ENCODE results near the gene NUMB. TPM values are rescaled to one million over a fixed set of nuclear protein-coding genes. Genes with fewer than 3 reads are reported as not detected.

The NUMB gene
- polyA plus RNA-seq, 6 donors from 2014 or later: 52.0 to 87.2 (median 65.7) TPM

GRCh38 chr14:73283608-73284379, 174.6 kb downstream of the NUMB start:
- Mint-ChIP-seq H3K36me3 (peaks cover 31 to 45% of the 10 kb centered on the region in 2 donors), H3K27ac (no peak overlapping the region), H3K4me1 (no peaks in the 10 kb centered on the region), H3K9me3 (no peaks in the 10 kb centered on the region), H3K27me3 (no peaks in the 10 kb centered on the region), H3K4me3 (no peak overlapping the region)
- DNase-seq: no peak
- ATAC-seq (ENCODE audit: low read depth in 2 of 2): no peak

DNA sequence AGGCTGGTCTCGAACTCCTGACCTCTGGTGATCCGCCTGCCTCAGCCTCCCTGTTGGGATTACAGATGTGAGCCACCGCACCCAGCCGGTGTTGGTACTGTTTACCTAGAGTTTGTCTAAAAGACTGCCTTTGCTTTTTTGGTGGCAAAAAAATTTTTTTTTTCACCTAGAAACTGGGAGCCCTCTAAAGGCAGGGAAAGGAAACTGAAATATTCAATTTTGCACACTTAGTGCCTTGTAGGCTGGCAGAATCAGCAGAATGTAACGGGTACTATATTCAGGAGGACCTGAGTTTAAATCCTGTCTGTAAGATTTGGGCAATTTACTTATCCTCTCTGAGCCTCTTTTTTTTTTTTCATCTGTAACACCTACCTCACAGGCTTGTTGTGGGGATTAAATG, 177.4 kb downstream of the NUMB start:
- H3K9me3 Mint-ChIP-seq: no peaks in the 10 kb centered on the region
- H3K36me3 Mint-ChIP-seq: peaks cover 39 to 50% of the 10 kb centered on the region in 2 donors
- H3K4me3 Mint-ChIP-seq: no peak overlapping the region
- H3K27me3 Mint-ChIP-seq: no peaks in the 10 kb centered on the region
- no peak overlapping the region for H3K27ac Mint-ChIP-seq
- no peak for DNase-seq
- no peak for ATAC-seq (ENCODE audit: low read depth in 2 of 2)
- peaks cover 0 to 3% (median 0%) of the 10 kb centered on the region in 3 donors for H3K4me1 Mint-ChIP-seq

DNA sequence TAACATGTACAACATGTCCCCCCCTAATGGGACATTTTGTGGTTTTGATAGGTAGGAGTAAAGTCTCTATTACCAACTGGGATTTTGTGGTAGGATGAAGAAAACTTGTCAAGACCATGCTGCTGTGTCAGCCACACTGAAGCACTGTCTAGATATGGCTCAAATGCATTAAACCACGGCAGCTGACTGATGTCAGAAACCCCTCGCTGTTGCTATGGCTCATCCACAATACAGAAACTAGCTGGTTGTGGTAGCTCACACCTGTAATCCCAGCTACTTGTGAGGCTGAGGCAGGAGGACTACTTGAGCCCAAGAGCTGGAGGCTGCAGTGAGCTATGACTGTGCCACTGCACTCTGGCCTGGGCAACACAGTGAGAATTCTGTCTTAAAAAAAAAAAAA, 181.0 kb downstream of the NUMB start:
- no peak overlapping the region for H3K4me3 Mint-ChIP-seq
- H3K4me1 Mint-ChIP-seq: peaks cover 0 to 10% (median 0%) of the 10 kb centered on the region in 3 donors
- H3K9me3 Mint-ChIP-seq: no peaks in the 10 kb centered on the region
- ATAC-seq (ENCODE audit: low read depth in 2 of 2) (no peak), DNase-seq (no peak)
- H3K27me3 Mint-ChIP-seq: no peaks in the 10 kb centered on the region
- H3K27ac Mint-ChIP-seq: no peak overlapping the region
- H3K36me3 Mint-ChIP-seq: peaks cover 31 to 38% of the 10 kb centered on the region in 2 donors

DNA sequence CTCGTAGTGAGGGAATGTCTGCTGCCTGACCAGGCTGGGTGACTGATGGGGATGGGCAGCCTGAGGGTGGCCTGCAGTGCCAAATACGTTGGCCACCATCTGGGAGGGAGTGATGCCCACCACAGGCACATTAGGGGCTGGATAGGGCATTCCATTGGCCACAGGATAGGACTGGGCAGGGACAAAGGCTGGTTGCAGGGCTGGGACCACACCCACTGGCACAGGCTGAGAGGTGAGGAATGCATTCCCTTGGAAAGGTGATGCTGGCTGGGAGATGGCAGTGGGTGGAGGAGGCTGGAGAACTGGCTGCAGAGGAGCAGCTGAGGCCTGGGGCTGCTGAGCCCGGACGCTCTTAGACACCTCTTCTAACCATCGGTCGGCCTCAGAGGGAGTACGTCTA, 181.5 kb downstream of the NUMB start:
- peaks cover 25 to 32% of the 10 kb centered on the region in 2 donors for H3K36me3 Mint-ChIP-seq
- H3K27ac Mint-ChIP-seq: peak overlapping the region in 2 of 6 donors; percentile 52 to 76
- H3K9me3 Mint-ChIP-seq: no peaks in the 10 kb centered on the region
- H3K27me3 Mint-ChIP-seq: no peaks in the 10 kb centered on the region
- peaks cover 0 to 10% (median 0%) of the 10 kb centered on the region in 3 donors for H3K4me1 Mint-ChIP-seq
- DNase-seq (no peak), ATAC-seq (ENCODE audit: low read depth in 2 of 2) (no peak)
- no peak overlapping the region for H3K4me3 Mint-ChIP-seq

DNA sequence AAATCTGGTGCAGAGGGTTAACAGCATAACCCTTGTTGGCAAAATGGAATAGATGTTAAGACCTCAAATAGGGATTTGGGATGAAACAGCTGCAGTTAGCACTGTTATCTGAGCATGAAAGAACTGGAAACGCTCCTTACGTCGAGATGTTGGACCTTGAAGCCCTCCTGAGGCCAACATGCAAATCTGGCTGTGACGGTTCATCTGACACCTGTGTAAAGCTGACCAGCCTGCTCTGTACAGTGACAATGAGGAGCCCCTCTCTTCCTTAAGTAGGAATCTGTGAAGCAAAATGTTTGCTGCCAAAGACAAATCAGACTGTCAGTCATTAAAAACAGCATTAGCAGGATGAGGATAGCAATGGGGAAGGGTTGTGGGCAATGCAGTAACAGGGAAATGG, 184.5 kb downstream of the NUMB start:
- no peaks in the 10 kb centered on the region for H3K27me3 Mint-ChIP-seq
- DNase-seq: no peak
- H3K36me3 Mint-ChIP-seq: peaks cover 13 to 24% of the 10 kb centered on the region in 2 donors
- no peak for ATAC-seq (ENCODE audit: low read depth in 2 of 2)
- H3K4me3 Mint-ChIP-seq: no peak overlapping the region
- peak overlapping the region in 3 of 6 donors; percentile 36 to 61 (median 36) for H3K27ac Mint-ChIP-seq
- H3K4me1 Mint-ChIP-seq: peaks cover 17 to 25% (median 18%) of the 10 kb centered on the region in 3 donors
- no peaks in the 10 kb centered on the region for H3K9me3 Mint-ChIP-seq

GRCh38 chr14:73272393-73272792, 186.0 kb downstream of the NUMB start:
- Mint-ChIP-seq H3K27me3 (no peaks in the 10 kb centered on the region), H3K4me1 (peaks cover 17 to 25% (median 18%) of the 10 kb centered on the region in 3 donors), H3K36me3 (peaks cover 13 to 25% of the 10 kb centered on the region in 2 donors), H3K4me3 (peak overlapping the region in 1 of 8 donors; percentile 10), H3K9me3 (no peaks in the 10 kb centered on the region), H3K27ac (no peak overlapping the region)
- no peak for ATAC-seq (ENCODE audit: low read depth in 2 of 2)
- no peak for DNase-seq

- Mint-ChIP-seq H3K9me3 (no peaks in the 10 kb centered on the region), H3K27me3 (no peaks in the 10 kb centered on the region), H3K36me3 (peaks cover 0 to 12% of the 10 kb centered on the region in 2 donors), H3K4me1 (peaks cover 17 to 21% (median 18%) of the 10 kb centered on the region in 3 donors), H3K27ac (peak overlapping the region; percentile 6 to 85 (median 30)), H3K4me3 (peak overlapping the region; percentile 71 to 87 (median 79))
- ATAC-seq (ENCODE audit: low read depth in 2 of 2) (peak; percentile 85 to 86), DNase-seq (peak; percentile 26)
Observed at GRCh38 chr14:73269729-73270531, 188.4 kb downstream of the NUMB start.

DNA sequence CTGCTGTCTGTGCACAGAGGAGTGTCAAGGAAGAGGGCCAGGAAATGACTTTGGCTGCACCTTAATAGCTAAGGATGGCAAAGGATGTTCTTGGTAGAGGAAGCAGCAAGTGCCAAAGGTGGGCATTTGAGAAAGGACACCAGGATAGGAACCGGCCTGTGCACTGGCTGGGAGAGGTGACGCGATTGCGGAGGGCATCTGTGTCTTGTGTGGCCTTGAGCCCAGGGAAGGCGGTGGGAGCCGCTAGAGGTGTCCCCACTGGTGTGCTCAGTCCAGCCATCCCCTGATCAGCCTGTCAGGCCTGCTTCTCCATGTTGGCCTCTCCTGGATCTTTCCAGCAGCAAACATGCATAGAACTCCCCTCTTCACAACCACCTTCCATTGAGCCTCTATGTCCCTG, 190.9 kb downstream of the NUMB start:
- peaks cover 14 to 18% (median 17%) of the 10 kb centered on the region in 3 donors for H3K4me1 Mint-ChIP-seq
- peaks cover 0 to 6% (median 0%) of the 10 kb centered on the region in 3 donors for H3K27me3 Mint-ChIP-seq
- H3K36me3 Mint-ChIP-seq: peaks cover 0 to 6% of the 10 kb centered on the region in 2 donors
- no peak for DNase-seq
- H3K27ac Mint-ChIP-seq: peak overlapping the region in 2 of 6 donors; percentile 47 to 60
- H3K4me3 Mint-ChIP-seq: peak overlapping the region in 1 of 8 donors; percentile 70
- H3K9me3 Mint-ChIP-seq: no peaks in the 10 kb centered on the region
- no peak for ATAC-seq (ENCODE audit: low read depth in 2 of 2)

DNA sequence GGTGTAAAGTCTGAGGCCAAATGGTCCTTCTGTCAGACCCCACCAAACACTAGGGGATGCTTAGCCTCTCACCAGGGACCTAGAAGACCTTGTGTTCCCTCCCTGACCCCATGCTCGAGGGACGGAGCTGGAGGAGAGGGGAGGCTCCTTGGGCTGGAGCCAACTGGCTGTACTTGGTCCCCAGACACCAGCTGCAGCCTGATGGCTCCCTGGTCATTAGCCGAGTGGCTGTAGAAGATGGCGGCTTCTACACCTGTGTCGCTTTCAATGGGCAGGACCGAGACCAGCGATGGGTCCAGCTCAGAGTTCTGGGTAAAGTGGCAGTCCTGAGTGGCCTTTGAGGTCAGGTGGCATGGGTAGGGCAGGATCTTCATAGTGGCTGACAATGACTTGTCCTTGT, 192.0 kb downstream of the NUMB start:
- Mint-ChIP-seq H3K36me3 (peaks cover 0 to 6% of the 10 kb centered on the region in 2 donors), H3K27ac (no peak overlapping the region), H3K4me1 (peaks cover 14 to 18% (median 17%) of the 10 kb centered on the region in 3 donors), H3K4me3 (no peak overlapping the region), H3K27me3 (peaks cover 0 to 6% (median 0%) of the 10 kb centered on the region in 3 donors), H3K9me3 (no peaks in the 10 kb centered on the region)
- DNase-seq: no peak
- ATAC-seq (ENCODE audit: low read depth in 2 of 2): no peak

DNA sequence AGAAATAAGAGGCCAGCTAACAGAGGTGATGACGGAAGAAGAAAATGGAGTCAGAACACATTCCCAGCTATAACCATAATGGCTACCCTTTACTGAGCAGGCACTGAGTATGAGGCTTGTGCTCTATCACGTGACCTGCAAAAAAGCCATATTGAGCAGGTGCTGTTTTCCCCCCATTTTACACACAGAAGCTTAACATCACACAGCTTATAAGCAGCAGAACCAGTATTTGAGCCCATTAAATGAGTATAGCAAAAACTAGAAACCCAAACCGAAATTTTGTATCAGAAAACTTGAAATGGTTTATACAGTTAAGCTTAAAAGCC, 192.7 kb downstream of the NUMB start:
- Mint-ChIP-seq H3K4me3 (no peak overlapping the region), H3K36me3 (peaks cover 0 to 6% of the 10 kb centered on the region in 2 donors), H3K9me3 (no peaks in the 10 kb centered on the region), H3K27ac (no peak overlapping the region), H3K4me1 (peaks cover 13 to 14% (median 13%) of the 10 kb centered on the region in 3 donors), H3K27me3 (peaks cover 0 to 6% (median 0%) of the 10 kb centered on the region in 3 donors)
- DNase-seq: no peak
- no peak for ATAC-seq (ENCODE audit: low read depth in 2 of 2)

DNA sequence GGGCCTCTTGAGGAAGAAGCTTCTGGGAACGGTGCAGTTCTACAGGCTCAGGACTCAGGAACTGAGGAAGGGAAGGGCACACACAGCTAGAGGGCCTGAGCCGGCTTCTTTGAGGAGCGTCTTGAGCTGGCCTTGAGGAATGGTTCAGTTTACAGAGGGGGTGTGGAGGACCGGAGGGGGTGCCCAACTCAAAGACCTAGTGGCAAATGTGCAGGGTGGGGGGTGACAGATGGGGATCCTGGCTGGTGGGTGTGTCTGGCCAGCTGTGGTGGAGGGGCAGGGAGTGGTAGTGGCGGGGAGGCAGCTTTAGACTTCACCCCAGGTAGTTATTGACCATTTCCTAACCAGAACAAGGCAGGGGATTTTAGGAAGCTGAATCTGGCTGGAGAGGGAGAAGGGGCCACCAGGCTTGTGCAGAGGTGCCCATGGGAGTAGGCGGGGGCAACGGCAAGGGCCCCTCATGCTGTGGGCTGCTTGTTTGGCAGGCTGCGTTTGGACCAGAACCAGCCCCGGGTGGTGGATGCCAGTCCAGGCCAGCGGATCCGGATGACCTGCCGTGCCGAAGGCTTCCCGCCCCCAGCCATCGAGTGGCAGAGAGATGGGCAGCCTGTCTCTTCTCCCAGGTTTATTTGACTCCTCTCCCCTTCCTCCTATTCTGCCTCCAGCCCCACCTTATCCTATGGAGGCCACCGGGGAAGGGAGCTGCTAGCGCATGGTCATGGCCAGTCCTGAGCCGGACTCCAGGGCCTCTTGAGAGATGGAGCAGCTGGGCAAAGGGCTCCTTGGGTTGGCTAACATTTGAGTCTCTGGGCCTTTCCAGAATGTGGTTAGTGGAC, 193.2 kb downstream of the NUMB start:
- Mint-ChIP-seq H3K36me3 (peaks cover 0 to 6% of the 10 kb centered on the region in 2 donors), H3K4me1 (peaks cover 7 to 8% (median 7%) of the 10 kb centered on the region in 3 donors), H3K27ac (peak overlapping the region in 1 of 6 donors; percentile 91), H3K9me3 (no peaks in the 10 kb centered on the region), H3K4me3 (no peak overlapping the region), H3K27me3 (peaks cover 0 to 6% (median 0%) of the 10 kb centered on the region in 3 donors)
- DNase-seq: no peak
- ATAC-seq (ENCODE audit: low read depth in 2 of 2): no peak

DNA sequence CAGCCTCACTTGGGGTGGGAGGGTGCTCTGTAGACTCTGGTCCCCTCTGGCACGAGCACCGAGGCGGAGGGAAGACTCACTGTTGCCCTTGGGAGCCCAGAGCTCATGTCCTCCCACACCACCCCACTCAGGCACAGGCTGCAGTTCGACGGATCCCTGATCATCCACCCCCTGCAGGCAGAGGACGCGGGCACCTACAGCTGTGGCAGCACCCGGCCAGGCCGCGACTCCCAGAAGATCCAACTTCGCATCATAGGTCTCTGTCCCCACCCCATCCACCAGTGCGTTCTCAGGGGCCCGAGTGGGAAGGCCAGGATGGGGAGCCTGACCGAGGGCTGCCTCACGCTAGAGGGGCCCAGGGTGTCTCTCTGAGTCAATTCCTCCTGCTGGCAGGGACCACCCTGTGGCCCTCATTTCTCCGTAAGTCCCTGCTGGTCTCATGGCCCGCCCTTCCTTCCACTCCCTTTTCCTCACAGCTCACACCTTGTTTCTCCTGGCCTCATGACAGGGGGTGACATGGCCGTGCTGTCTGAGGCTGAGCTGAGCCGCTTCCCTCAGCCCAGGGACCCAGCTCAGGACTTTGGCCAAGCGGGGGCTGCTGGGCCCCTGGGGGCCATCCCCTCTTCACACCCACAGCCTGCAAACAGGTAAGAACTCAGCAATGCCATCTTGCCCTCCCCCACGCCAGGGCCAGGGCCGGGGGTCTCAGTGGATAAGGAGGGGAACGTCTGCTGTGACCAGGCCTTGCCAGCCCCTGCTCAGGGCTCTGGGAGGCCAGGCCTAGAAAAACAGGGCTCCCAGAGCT, 194.1 kb downstream of the NUMB start:
- Mint-ChIP-seq H3K4me3 (no peak overlapping the region), H3K36me3 (peaks cover 0 to 6% of the 10 kb centered on the region in 2 donors), H3K27me3 (peaks cover 0 to 6% (median 0%) of the 10 kb centered on the region in 3 donors), H3K4me1 (peaks cover under 1 to 2% (median 2%) of the 10 kb centered on the region in 3 donors), H3K27ac (peak overlapping the region in 3 of 6 donors; percentile 29 to 91 (median 73)), H3K9me3 (no peaks in the 10 kb centered on the region)
- ATAC-seq (ENCODE audit: low read depth in 2 of 2) (no peak), DNase-seq (no peak)
